DND-41 (cell line): Measurements from ENCODE around the gene PLD5.

ENCODE experiments used
- ATAC-seq: fragments of 200-7000 bp; cut with Tn5 transposase; 3 replicates; pipeline ENCODE4 v1.9.1; 2021; ENCODE audit warnings: low read depth; ENCODE audit not compliant: insufficient read depth
- DNase-seq: peaks from one replicate; pipeline ENCODE4 v3.0.0-alpha.2; 2020
- H2AFZ ChIP-seq: 2 replicates; pipeline ENCODE4 v1.6.0; 2012; ENCODE audit warnings: low read depth, low read length
- H3K27ac ChIP-seq: 2 replicates; pipeline ENCODE4 v1.5.1; 2012; ENCODE audit warnings: low read length, inconsistent platforms
- H3K27me3 ChIP-seq: fragments of 200-600 bp; sonication (generic); 2 replicates; pipeline ENCODE4 v1.6.0; 2012; ENCODE audit warnings: low read length, mild to moderate bottlenecking, inconsistent platforms; ENCODE audit not compliant: insufficient read depth, poor library complexity
- H3K36me3 ChIP-seq: 2 replicates; pipeline ENCODE4 v1.5.1; 2012; ENCODE audit warnings: low read length, inconsistent platforms; ENCODE audit not compliant: insufficient read depth
- H3K4me1 ChIP-seq: 2 replicates; pipeline ENCODE4 v1.5.1; 2012; ENCODE audit warnings: mild to moderate bottlenecking, low read length; ENCODE audit not compliant: insufficient read depth
- H3K4me2 ChIP-seq: 2 replicates; pipeline ENCODE4 v1.6.0; 2012; ENCODE audit warnings: mild to moderate bottlenecking, moderate library complexity, low read length, inconsistent platforms; ENCODE audit not compliant: insufficient read depth
- H3K4me3 ChIP-seq, 2 experiments: fragments of 200-600 bp in 1 of 2; shearing (Covaris generic) in 1 of 2; 2 replicates each; pipeline ENCODE4 v1.5.1; 2012 to 2016; ENCODE audit warnings: inconsistent platforms in 2 of 2, low read length in 2 of 2, mild to moderate bottlenecking in 2 of 2, low read depth in 1 of 2, moderate library complexity in 1 of 2
- H3K79me2 ChIP-seq: 2 replicates; pipeline ENCODE4 v1.6.0; 2012; ENCODE audit warnings: low read length, inconsistent platforms; ENCODE audit not compliant: insufficient read depth
- H3K9ac ChIP-seq: 2 replicates; pipeline ENCODE4 v1.6.0; 2012; ENCODE audit warnings: low read depth, mild to moderate bottlenecking, inconsistent platforms, low read length, moderate library complexity
- H3K9me3 ChIP-seq: 2 replicates; pipeline ENCODE4 v1.5.1; 2012; ENCODE audit warnings: low read length, moderate library complexity, mild to moderate bottlenecking, inconsistent platforms; ENCODE audit not compliant: insufficient read depth, severe bottlenecking
- H4K20me1 ChIP-seq: 2 replicates; pipeline ENCODE4 v1.6.0; 2012; ENCODE audit warnings: low read length; ENCODE audit not compliant: insufficient read depth
- CTCF ChIP-seq: IDR thresholded peaks from 2 replicates; pipeline ENCODE4 v1.5.1; 2012; ENCODE audit warnings: borderline replicate concordance, low read length, moderate library complexity, mild to moderate bottlenecking; ENCODE audit not compliant: poor library complexity, severe bottlenecking; ENCODE audit errors: extremely low read depth
- EZH2 ChIP-seq: IDR thresholded peaks from 3 replicates; pipeline ENCODE4 v1.6.1; 2012; ENCODE audit warnings: borderline replicate concordance, low read depth, mild to moderate bottlenecking, moderate library complexity, low read length, inconsistent platforms; ENCODE audit not compliant: severe bottlenecking

Gene PLD5

DNA sequence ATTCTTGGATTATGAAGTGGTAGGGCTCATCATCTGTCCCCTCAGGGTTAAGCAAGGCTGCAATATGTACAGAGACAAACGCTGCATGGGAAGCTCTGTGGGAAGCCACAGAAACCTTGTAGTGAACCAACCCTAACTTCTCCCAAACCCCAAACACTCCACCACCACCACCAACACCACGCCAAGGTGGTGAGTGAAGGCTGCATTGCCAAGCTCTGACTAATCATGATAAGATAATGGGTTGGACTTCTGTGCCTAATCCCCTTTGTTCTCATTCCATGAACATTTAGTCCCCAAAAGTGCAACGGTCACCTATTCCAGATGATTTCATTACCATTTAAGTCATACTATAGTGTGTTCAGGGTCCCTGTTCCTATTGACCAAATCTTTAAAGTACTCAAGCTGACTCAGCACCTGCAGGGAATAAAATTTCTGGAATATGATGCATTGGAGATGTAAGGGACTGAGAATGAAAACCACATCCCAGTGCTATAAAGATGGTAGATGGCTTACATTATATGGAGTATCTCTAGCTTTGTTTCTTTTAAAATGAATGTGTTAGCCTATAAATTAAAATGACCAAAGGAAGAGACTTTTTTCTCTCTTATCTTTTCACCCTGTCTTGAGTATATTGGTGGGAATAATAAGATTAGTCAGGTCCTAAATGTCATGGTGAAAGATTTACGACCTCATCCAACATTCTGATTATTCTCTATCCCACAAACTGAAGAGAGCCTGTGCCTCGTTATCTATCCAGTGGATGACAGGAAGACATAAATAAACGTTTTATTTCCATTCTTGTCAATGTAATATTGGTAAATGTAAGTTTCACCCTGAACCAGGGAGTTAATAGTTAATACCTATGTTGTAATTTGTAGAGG is 22.6 kb upstream of the PLD5 start:
- Histone ChIP-seq H3K27me3 (no peaks in the 10 kb centered on the region), H3K36me3 (no peaks in the 10 kb centered on the region), H3K27ac (no peak overlapping the region), H3K9me3 (no peaks in the 10 kb centered on the region), H2AFZ (no peak overlapping the region), H3K4me3 (no peak overlapping the region), H4K20me1 (no peaks in the 10 kb centered on the region), H3K9ac (no peak overlapping the region), H3K79me2 (no peaks in the 10 kb centered on the region), H3K4me1 (no peaks in the 10 kb centered on the region), H3K4me2 (no peak overlapping the region)
- DNase-seq, result no peak
- TF ChIP-seq EZH2 (no peak), CTCF (no peak)
- no peak for ATAC-seq

DNA sequence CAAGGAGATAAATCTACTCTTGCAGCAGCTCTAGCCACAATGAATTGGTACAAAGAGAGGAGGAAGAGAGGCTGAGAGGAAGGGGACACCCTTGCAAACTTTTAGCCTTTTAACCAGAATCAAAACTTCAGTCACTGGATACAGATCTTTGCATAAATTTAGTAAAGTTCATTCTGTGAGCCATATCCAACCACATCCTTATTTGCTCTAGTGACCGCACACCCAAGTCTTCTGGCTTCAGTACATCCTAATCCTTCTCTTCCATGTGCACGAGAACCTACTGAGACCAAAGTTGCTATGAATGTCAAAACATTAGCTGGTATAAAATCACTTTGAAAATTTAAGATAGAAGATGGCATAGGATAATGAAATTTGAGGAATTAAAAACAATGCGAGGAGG is 21.9 kb upstream of the PLD5 start:
- Histone ChIP-seq H3K4me1 (no peaks in the 10 kb centered on the region), H3K27ac (no peak overlapping the region), H3K4me2 (no peak overlapping the region), H3K79me2 (no peaks in the 10 kb centered on the region), H3K9ac (no peak overlapping the region), H4K20me1 (no peaks in the 10 kb centered on the region), H3K27me3 (no peaks in the 10 kb centered on the region), H3K36me3 (no peaks in the 10 kb centered on the region), H3K4me3 (no peak overlapping the region), H3K9me3 (no peaks in the 10 kb centered on the region), H2AFZ (no peak overlapping the region)
- TF ChIP-seq CTCF (no peak), EZH2 (no peak)
- no peak for ATAC-seq
- no peak for DNase-seq

DNA sequence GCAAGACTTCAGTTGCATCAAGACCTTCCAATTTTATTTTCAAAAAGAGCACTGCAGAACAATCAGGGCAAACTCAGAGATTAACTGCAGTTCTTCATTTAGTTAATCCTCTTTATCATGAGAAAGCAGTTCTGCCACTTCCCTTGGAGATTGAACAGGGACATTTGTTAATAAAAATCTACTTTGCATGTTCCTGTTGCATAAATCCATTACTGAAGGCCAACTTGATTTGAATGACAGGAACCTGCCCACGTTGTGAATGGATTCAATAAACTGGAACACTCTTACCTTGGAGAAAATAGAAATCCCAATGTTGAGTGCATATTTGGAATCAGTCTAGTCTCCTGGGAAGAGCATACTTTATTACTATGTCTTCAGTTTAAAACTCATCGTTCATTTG is 19.6 kb upstream of the PLD5 start:
- Histone ChIP-seq H3K27ac (no peak overlapping the region), H3K9me3 (no peaks in the 10 kb centered on the region), H3K36me3 (no peaks in the 10 kb centered on the region), H3K79me2 (no peaks in the 10 kb centered on the region), H3K27me3 (no peaks in the 10 kb centered on the region), H3K9ac (no peak overlapping the region), H2AFZ (no peak overlapping the region), H3K4me1 (no peaks in the 10 kb centered on the region), H4K20me1 (no peaks in the 10 kb centered on the region), H3K4me3 (no peak overlapping the region), H3K4me2 (no peak overlapping the region)
- TF ChIP-seq CTCF (no peak), EZH2 (no peak)
- DNase-seq, result no peak
- no peak for ATAC-seq
